AG09309 (cell line): ENCODE results near the gene DGKB.

Experiments
- DNase-seq: peaks from one replicate; pipeline ENCODE4 v3.0.0-alpha.2; 2010; ENCODE audit warnings: low read depth
- H3K4me3 ChIP-seq: 2 replicates; pipeline ENCODE4 v1.5.1; 2011; ENCODE audit warnings: mild to moderate bottlenecking, low read depth, low read length, moderate library complexity; ENCODE audit not compliant: control insufficient read depth
- TF ChIP-seq, protein P1 (sequence below): IDR thresholded peaks from 2 replicates; pipeline ENCODE4 v1.5.1; 2011; ENCODE audit warnings: mild to moderate bottlenecking, low read depth, low read length, inconsistent platforms; ENCODE audit not compliant: insufficient read depth, control insufficient read depth; ENCODE audit errors: missing control alignments

The DGKB gene

DNA sequence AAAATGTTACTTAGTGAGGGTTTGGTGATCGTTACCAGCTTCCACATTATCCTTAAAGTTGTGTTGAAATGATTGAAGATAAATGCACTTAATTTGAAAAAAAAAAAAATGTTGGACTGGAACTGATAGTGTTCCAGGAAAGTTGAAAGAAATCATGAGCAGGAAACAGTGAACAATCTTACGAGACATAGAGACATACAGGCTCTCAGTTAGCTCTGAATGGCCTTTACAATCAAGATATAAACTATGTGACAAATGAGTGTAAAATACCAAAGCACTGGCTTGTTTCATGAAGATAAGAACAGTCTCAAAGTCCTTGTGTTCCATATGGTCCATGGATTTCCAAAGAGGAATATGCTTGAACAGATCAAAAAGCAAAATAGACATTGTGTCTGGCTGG is 483.0 kb downstream of the DGKB start:
- no peak for DNase-seq
- H3K4me3 ChIP-seq, result no peak overlapping the region
- TF ChIP-seq, protein P1, sequence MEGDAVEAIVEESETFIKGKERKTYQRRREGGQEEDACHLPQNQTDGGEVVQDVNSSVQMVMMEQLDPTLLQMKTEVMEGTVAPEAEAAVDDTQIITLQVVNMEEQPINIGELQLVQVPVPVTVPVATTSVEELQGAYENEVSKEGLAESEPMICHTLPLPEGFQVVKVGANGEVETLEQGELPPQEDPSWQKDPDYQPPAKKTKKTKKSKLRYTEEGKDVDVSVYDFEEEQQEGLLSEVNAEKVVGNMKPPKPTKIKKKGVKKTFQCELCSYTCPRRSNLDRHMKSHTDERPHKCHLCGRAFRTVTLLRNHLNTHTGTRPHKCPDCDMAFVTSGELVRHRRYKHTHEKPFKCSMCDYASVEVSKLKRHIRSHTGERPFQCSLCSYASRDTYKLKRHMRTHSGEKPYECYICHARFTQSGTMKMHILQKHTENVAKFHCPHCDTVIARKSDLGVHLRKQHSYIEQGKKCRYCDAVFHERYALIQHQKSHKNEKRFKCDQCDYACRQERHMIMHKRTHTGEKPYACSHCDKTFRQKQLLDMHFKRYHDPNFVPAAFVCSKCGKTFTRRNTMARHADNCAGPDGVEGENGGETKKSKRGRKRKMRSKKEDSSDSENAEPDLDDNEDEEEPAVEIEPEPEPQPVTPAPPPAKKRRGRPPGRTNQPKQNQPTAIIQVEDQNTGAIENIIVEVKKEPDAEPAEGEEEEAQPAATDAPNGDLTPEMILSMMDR, result no peak

- TF ChIP-seq, protein P1, result no peak
- DNase-seq, result no peak
- no peak overlapping the region for H3K4me3 ChIP-seq
Measured at GRCh38 chr7:14418633-14419032, 483.9 kb downstream of the DGKB start.

DNA sequence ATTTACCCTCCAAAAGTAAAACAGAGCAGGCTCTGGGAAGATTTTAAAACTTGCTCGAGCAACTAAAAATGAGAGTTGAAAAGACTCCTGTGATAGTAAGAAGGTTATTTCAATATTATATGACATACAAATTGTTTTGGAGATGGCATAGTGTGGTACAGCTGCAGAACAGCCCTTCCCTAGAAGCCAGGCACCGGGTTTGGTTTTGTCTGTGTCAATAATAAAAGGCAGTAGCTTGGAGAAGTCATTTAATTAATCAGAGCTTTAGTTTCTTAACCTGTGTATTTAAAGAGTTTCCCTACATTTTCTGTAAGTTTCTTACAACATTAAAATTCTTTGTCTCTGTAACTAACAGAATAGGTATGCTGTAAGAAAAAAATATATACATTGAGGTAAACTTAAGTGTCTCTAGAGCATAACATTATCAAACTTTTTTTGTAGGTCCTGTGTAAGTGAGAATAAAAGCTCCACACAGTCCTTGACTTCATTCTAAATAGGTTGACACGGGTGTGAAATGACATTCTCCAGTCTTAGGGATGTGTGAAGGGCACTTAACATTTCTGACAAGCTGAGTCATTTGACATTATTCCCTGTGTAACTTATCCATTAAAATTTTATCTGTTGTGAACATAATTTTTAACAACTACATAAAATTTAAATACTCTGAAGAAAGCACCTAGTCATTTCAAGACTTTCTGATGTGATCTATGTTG is 488.1 kb downstream of the DGKB start:
- no peak overlapping the region for H3K4me3 ChIP-seq
- no peak for DNase-seq
- TF ChIP-seq, protein P1, result no peak

DNA sequence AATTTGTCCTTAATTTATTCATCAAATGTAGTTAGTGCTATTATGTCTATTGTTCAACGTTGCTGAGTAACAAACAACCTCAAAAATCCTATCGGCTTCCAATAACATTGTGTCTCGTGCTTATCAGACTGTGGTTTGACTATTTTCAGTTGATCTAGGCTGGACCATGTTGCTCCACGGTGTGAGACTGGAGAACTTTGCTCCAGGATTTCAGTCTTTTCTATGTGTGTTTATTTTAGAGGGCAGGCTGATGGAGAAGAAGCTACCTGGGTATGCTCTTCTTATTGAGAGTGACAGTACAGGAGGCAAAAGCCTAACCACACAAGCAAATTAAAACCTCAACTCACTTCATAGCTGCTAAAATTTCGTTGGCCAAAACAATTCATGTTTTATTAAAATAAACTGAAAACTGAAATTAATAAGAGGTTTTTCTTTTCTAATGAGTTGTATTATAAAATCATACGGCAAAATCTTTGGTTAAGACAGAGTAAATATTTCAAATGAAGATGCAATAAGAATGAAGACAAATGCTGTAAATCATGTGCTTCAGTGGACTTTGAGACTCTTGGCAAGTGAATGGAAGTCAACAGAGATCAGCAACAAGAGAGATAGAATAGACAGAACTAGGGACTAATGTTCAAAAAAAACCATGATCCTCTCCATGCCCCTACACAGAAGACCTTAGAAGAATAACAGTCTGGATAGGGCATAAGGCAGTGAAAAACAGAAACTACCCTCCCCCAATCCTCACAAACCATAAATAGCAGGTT is 495.1 kb downstream of the DGKB start:
- no peak for DNase-seq
- H3K4me3 ChIP-seq, result no peak overlapping the region
- TF ChIP-seq, protein P1, result no peak

DNA sequence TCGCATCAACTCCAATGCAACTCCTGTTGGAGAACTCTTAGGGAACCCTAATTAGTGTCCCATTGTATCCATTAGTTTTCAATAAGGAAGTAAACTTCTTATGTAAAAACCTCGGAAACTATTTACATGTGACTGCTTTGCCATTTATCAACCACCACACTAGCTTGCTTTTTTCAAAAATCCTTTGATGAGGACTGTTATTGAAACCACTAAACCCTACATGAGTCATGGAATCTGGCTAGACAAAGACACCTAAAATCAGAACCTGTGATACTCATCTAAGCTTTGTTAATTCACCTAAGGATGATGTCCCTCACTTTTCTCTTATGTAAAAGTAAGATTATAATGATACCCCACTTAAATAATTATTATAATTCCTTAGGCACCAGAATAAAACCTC is 499.0 kb downstream of the DGKB start:
- H3K4me3 ChIP-seq, result no peak overlapping the region
- no peak for DNase-seq
- TF ChIP-seq, protein P1, result no peak

DNA sequence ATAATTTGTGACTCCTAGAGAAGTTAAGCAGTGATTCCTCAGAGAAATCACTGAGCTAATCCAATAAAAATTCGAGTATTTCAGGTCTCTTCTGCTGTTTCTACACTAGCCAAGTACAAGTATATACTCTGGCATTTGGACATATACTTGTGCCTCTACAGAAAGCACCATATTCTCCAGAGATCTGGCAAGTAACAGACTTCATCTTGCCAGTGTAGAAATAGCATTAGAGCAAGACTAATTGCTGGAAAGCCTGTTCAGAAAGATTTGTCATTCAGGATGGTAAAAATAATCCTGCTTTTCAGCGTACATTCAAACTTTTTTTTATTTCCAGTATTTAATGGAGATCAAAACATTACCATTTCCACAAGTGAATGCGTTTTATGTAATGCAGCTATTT is 502.3 kb downstream of the DGKB start:
- DNase-seq, result no peak

More for the DNA sequence above, 502.3 kb downstream of the DGKB start:
- TF ChIP-seq, protein P1, result no peak
- no peak overlapping the region for H3K4me3 ChIP-seq
